HFFc6 (cell line): Measurements from ENCODE around the gene IGF1R. TPM values are rescaled to one million over a fixed set of nuclear protein-coding genes. Genes with fewer than 3 reads are reported as not detected.

Experiments
- DNase-seq: peaks from one replicate; pipeline ENCODE4 v3.0.0-alpha.2; 2018
- H3K27ac Mint-ChIP-seq: 2 replicates; pipeline ENCODE4 v1.8.0; 2020; ENCODE audit warnings: mild to moderate bottlenecking, mixed read lengths
- H3K27me3 Mint-ChIP-seq: 2 replicates; pipeline ENCODE4 v1.8.0; 2021; ENCODE audit warnings: mild to moderate bottlenecking, moderate library complexity, mixed read lengths; ENCODE audit not compliant: insufficient read depth
- H3K36me3 Mint-ChIP-seq: 2 replicates; pipeline ENCODE4 v1.8.0; 2021; ENCODE audit warnings: low read depth, mixed read lengths
- H3K4me1 Mint-ChIP-seq: 2 replicates; pipeline ENCODE4 v1.8.0; 2020; ENCODE audit warnings: low read depth, mixed read lengths
- H3K4me3 Mint-ChIP-seq: 2 replicates; pipeline ENCODE4 v1.8.0; 2020; ENCODE audit warnings: mild to moderate bottlenecking, moderate library complexity, mixed read lengths
- H3K9me3 Mint-ChIP-seq: 2 replicates; pipeline ENCODE4 v1.8.0; 2020; ENCODE audit warnings: mild to moderate bottlenecking, mixed read lengths
- CTCF ChIP-seq: fragments of 200-600 bp; sonication (generic); IDR thresholded peaks from 2 replicates; pipeline ENCODE4 v1.5.0; 2021; ENCODE audit warnings: antibody characterized with exemption, mild to moderate bottlenecking
- total RNA-seq, 6 experiments: library from RNA; stranded (reverse); fragmentation: NEBNext Ultra II Directional; extraction: Animal tissue kit (Norgen Biotek cat#: 25700); gene quantifications; 2 replicates in 1 of 6; 3 replicates in 5 of 6; pipeline ENCODE4 v1.2.3, GENCODE V29; 2021

Gene IGF1R
- total RNA-seq, 6 experiments from 2014 or later: 46.7 to 61.9 (median 50.1) TPM

- Mint-ChIP-seq H3K27me3 (peaks cover 5% of the 10 kb centered on the region), H3K27ac (no peak overlapping the region), H3K4me1 (peaks cover 12% of the 10 kb centered on the region), H3K36me3 (peaks cover 36% of the 10 kb centered on the region), H3K9me3 (peaks cover 16% of the 10 kb centered on the region), H3K4me3 (no peak overlapping the region)
- no peak for TF ChIP-seq CTCF
- DNase-seq: no peak
Observed at GRCh38 chr15:98965597-98965996, 317.3 kb downstream of the IGF1R start.

- Mint-ChIP-seq H3K9me3 (peaks cover 12% of the 10 kb centered on the region), H3K4me1 (peaks cover 12% of the 10 kb centered on the region), H3K27me3 (peaks cover 7% of the 10 kb centered on the region), H3K36me3 (peaks cover 30% of the 10 kb centered on the region), H3K27ac (no peak overlapping the region), H3K4me3 (no peak overlapping the region)
- DNase-seq: no peak
- no peak for TF ChIP-seq CTCF
Observed at GRCh38 chr15:98966091-98966787, 317.9 kb downstream of the IGF1R start.

- DNase-seq: no peak
- TF ChIP-seq CTCF: no peak
- H3K27me3 Mint-ChIP-seq: peaks cover 7% of the 10 kb centered on the region
Observed at GRCh38 chr15:98967096-98967495, 318.8 kb downstream of the IGF1R start.

GRCh38 chr15:98967916-98968315, 319.6 kb downstream of the IGF1R start:
- no peaks in the 10 kb centered on the region for H3K9me3 Mint-ChIP-seq
- H3K27ac Mint-ChIP-seq: no peak overlapping the region
- TF ChIP-seq CTCF: no peak
- peaks cover 12% of the 10 kb centered on the region for H3K4me1 Mint-ChIP-seq
- peaks cover 7% of the 10 kb centered on the region; the same call in 1 of the 2 replicates for H3K27me3 Mint-ChIP-seq
- no peak for DNase-seq
- no peak overlapping the region for H3K4me3 Mint-ChIP-seq
- peaks cover 13% of the 10 kb centered on the region for H3K36me3 Mint-ChIP-seq

More at GRCh38 chr15:98967096-98967495, 318.8 kb downstream of the IGF1R start:
- Mint-ChIP-seq H3K36me3 (peaks cover 21% of the 10 kb centered on the region), H3K27ac (no peak overlapping the region), H3K4me3 (no peak overlapping the region), H3K4me1 (peaks cover 12% of the 10 kb centered on the region), H3K9me3 (peaks cover 6% of the 10 kb centered on the region; the same call in 1 of the 2 replicates)

- no peak overlapping the region for H3K4me3 Mint-ChIP-seq
- peaks cover 7% of the 10 kb centered on the region for H3K36me3 Mint-ChIP-seq
- no peak for DNase-seq
- no peak overlapping the region for H3K27ac Mint-ChIP-seq
- H3K27me3 Mint-ChIP-seq: peaks cover 7% of the 10 kb centered on the region; the same call in 1 of the 2 replicates
- peaks cover 12% of the 10 kb centered on the region for H3K4me1 Mint-ChIP-seq
- H3K9me3 Mint-ChIP-seq: no peaks in the 10 kb centered on the region
- TF ChIP-seq CTCF: no peak
Observed at GRCh38 chr15:98968576-98968975, 320.2 kb downstream of the IGF1R start.
